HEK293 (cell line): Measurements from ENCODE around the gene ATP6V1B1.

Source experiments
- CTCF ChIA-PET: fragments of 350-600 bp; formaldehyde crosslinking; extraction: SDS; loops from one replicate; lab custom pipeline; 2021; ENCODE audit warnings: antibody characterized with exemption; lab: Yijun Ruan, JAX
- POLR2A ChIA-PET: fragments of 300-600 bp; formaldehyde crosslinking; extraction: SDS; loops from one replicate; lab custom pipeline; 2020; ENCODE audit warnings: antibody characterized with exemption, inconsistent platforms; lab: Yijun Ruan, JAX
- H3K27ac ChIP-seq: fragments of 200-500 bp; sonication (Bioruptor generic); 2 replicates; pipeline ENCODE4 v1.5.1; 2014; ENCODE audit warnings: low read depth, low read length, control low read depth, inconsistent platforms; ENCODE audit errors: extremely low read depth
- H3K36me3 ChIP-seq, 2 experiments: fragments of 200-500 bp in 1 of 2; sonication (Bioruptor generic) in 1 of 2; 1 replicate in 1 of 2; 2 replicates in 1 of 2; pipeline ENCODE4 v1.5.1; 2014 to 2017; ENCODE audit warnings: inconsistent platforms in 2 of 2, low read length in 2 of 2; ENCODE audit not compliant: control insufficient read depth in 2 of 2, insufficient read depth in 1 of 2
- H3K4me1 ChIP-seq: fragments of 200-500 bp; sonication (Bioruptor generic); 2 replicates; pipeline ENCODE4 v1.5.1; 2014; ENCODE audit warnings: mild to moderate bottlenecking, low read length, inconsistent platforms; ENCODE audit not compliant: control insufficient read depth, insufficient read depth
- H3K4me3 ChIP-seq: 2 replicates; pipeline ENCODE4 v1.5.1; 2011; ENCODE audit warnings: low read depth, mild to moderate bottlenecking, control low read depth, low read length, moderate library complexity
- H3K9me3 ChIP-seq: fragments of 200-500 bp; sonication (Bioruptor generic); 2 replicates; pipeline ENCODE4 v1.5.1; 2014; ENCODE audit warnings: low read depth, low read length, inconsistent platforms; ENCODE audit not compliant: control insufficient read depth, insufficient read depth
- KLF1 ChIP-seq: fragments of 450-650 bp; formaldehyde crosslinking; IDR thresholded peaks from 2 replicates; pipeline ENCODE4 v1.5.1; 2016; ENCODE audit warnings: missing biosample characterization, missing genetic modification characterization
- OSR2 ChIP-seq: fragments of 450-650 bp; formaldehyde crosslinking; IDR thresholded peaks from 2 replicates; pipeline ENCODE4 v1.5.1; 2016; ENCODE audit warnings: missing biosample characterization, missing genetic modification characterization
- SP7 ChIP-seq: fragments of 450-650 bp; formaldehyde crosslinking; IDR thresholded peaks from 2 replicates; pipeline ENCODE4 v1.5.1; 2016; ENCODE audit warnings: missing biosample characterization, missing genetic modification characterization
- ZBTB48 ChIP-seq: fragments of 450-650 bp; formaldehyde crosslinking; IDR thresholded peaks from 2 replicates; pipeline ENCODE4 v1.5.1; 2016; ENCODE audit warnings: missing biosample characterization, missing genetic modification characterization
- ZFHX2 ChIP-seq: fragments of 450-650 bp; formaldehyde crosslinking; conservative IDR thresholded peaks from 2 replicates; pipeline ENCODE4 v1.5.1; 2016; ENCODE audit warnings: missing biosample characterization, missing genetic modification characterization
- ZIC2 ChIP-seq: fragments of 450-650 bp; formaldehyde crosslinking; IDR thresholded peaks from 2 replicates; pipeline ENCODE4 v1.5.1; 2016; ENCODE audit warnings: missing biosample characterization, missing genetic modification characterization
- ZNF121 ChIP-seq: fragments of 450-650 bp; formaldehyde crosslinking; IDR thresholded peaks from 2 replicates; pipeline ENCODE4 v1.5.1; 2016; ENCODE audit warnings: missing biosample characterization, missing genetic modification characterization
- ZNF132 ChIP-seq: fragments of 450-650 bp; formaldehyde crosslinking; IDR thresholded peaks from 2 replicates; pipeline ENCODE4 v1.5.1; 2017; ENCODE audit warnings: missing biosample characterization, missing genetic modification characterization, borderline replicate concordance
- ZNF140 ChIP-seq: fragments of 450-650 bp; formaldehyde crosslinking; IDR thresholded peaks from 2 replicates; pipeline ENCODE4 v1.5.1; 2016; ENCODE audit warnings: missing biosample characterization, missing genetic modification characterization
- ZNF248 ChIP-seq: fragments of 450-650 bp; formaldehyde crosslinking; IDR thresholded peaks from 2 replicates; pipeline ENCODE4 v1.5.1; 2017; ENCODE audit warnings: missing biosample characterization, missing genetic modification characterization
- ZNF530 ChIP-seq: fragments of 450-650 bp; formaldehyde crosslinking; IDR thresholded peaks from 2 replicates; pipeline ENCODE4 v1.5.1; 2016; ENCODE audit warnings: low read depth, missing biosample characterization, missing genetic modification characterization
- ZNF544 ChIP-seq: fragments of 450-650 bp; formaldehyde crosslinking; IDR thresholded peaks from 2 replicates; pipeline ENCODE4 v1.5.0; 2017; ENCODE audit warnings: missing biosample characterization, missing genetic modification characterization
- ZNF555 ChIP-seq: fragments of 450-650 bp; formaldehyde crosslinking; conservative IDR thresholded peaks from 2 replicates; pipeline ENCODE4 v1.5.1; 2017; ENCODE audit warnings: missing biosample characterization, mild to moderate bottlenecking, missing genetic modification characterization, inconsistent platforms
- ZNF558 ChIP-seq: fragments of 450-650 bp; formaldehyde crosslinking; IDR thresholded peaks from 2 replicates; pipeline ENCODE4 v1.5.1; 2016; ENCODE audit warnings: missing biosample characterization, missing genetic modification characterization
- ZNF600 ChIP-seq: fragments of 450-650 bp; formaldehyde crosslinking; IDR thresholded peaks from 2 replicates; pipeline ENCODE4 v1.5.1; 2016; ENCODE audit warnings: missing biosample characterization, missing genetic modification characterization
- ZNF624 ChIP-seq: fragments of 450-650 bp; formaldehyde crosslinking; IDR thresholded peaks from 2 replicates; pipeline ENCODE4 v1.5.1; 2017; ENCODE audit warnings: missing biosample characterization, missing genetic modification characterization
- ZNF707 ChIP-seq: fragments of 450-650 bp; formaldehyde crosslinking; IDR thresholded peaks from 2 replicates; pipeline ENCODE4 v1.5.1; 2016; ENCODE audit warnings: missing biosample characterization, missing genetic modification characterization
- TF ChIP-seq, protein P1 (sequence below): fragments of 450-650 bp; formaldehyde crosslinking; IDR thresholded peaks from 2 replicates; pipeline ENCODE4 v1.5.1; 2016; ENCODE audit warnings: missing biosample characterization, missing genetic modification characterization, borderline replicate concordance
- TF ChIP-seq, protein P2 (sequence below): fragments of 450-650 bp; formaldehyde crosslinking; IDR thresholded peaks from 2 replicates; pipeline ENCODE4 v1.5.1; 2016; ENCODE audit warnings: missing biosample characterization, missing genetic modification characterization
- TF ChIP-seq, protein P3 (sequence below): fragments of 450-650 bp; formaldehyde crosslinking; IDR thresholded peaks from 2 replicates; pipeline ENCODE4 v1.5.1; 2016; ENCODE audit warnings: missing biosample characterization, missing genetic modification characterization
- TF ChIP-seq, protein P4 (sequence below): IDR thresholded peaks from 2 replicates; pipeline ENCODE4 v1.6.1; 2011; ENCODE audit warnings: mild to moderate bottlenecking, low read depth, low read length, borderline replicate concordance
- TF ChIP-seq, protein P5 (sequence below): fragments of 450-650 bp; IDR thresholded peaks from 2 replicates; pipeline ENCODE4 v1.5.1; 2018; ENCODE audit warnings: missing biosample characterization, mild to moderate bottlenecking, missing genetic modification characterization

ATP6V1B1 gene

DNA sequence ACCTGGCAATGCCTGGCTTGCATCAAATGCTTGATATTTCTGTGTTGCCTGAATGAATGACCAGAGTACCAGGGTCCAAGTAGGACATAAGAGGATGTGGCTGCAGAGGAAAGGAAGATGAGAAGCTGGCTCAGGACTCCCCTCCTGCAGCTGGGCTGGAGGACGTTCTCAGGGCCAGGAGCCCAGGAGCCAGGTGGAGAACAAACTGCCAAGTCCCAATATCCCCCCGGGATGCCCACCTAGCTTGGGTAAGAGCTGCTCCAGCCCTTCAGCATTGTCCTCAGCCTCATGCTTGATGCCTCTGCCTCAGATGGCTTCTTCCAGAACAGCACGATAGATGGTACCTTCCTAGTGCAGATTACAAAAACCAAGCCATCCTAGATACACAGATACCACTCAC is 8.6 kb upstream of the ATP6V1B1 start:
- Histone ChIP-seq H3K4me3 (no peak overlapping the region), H3K36me3 (peaks cover 0 to 51% of the 10 kb centered on the region in 2 experiments; a peak in 2 of 3 replicates), H3K4me1 (no peaks in the 10 kb centered on the region), H3K27ac (no peak overlapping the region), H3K9me3 (no peaks in the 10 kb centered on the region)
- TF ChIP-seq, protein P1, sequence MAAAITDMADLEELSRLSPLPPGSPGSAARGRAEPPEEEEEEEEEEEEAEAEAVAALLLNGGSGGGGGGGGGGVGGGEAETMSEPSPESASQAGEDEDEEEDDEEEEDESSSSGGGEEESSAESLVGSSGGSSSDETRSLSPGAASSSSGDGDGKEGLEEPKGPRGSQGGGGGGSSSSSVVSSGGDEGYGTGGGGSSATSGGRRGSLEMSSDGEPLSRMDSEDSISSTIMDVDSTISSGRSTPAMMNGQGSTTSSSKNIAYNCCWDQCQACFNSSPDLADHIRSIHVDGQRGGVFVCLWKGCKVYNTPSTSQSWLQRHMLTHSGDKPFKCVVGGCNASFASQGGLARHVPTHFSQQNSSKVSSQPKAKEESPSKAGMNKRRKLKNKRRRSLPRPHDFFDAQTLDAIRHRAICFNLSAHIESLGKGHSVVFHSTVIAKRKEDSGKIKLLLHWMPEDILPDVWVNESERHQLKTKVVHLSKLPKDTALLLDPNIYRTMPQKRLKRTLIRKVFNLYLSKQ (tag by site-specific recombination) = no peak
- TF ChIP-seq OSR2 (tag by site-specific recombination) (no peak), ZNF600 (tag by site-specific recombination) (no peak), ZNF544 (no peak)
- TF ChIP-seq, protein P2, sequence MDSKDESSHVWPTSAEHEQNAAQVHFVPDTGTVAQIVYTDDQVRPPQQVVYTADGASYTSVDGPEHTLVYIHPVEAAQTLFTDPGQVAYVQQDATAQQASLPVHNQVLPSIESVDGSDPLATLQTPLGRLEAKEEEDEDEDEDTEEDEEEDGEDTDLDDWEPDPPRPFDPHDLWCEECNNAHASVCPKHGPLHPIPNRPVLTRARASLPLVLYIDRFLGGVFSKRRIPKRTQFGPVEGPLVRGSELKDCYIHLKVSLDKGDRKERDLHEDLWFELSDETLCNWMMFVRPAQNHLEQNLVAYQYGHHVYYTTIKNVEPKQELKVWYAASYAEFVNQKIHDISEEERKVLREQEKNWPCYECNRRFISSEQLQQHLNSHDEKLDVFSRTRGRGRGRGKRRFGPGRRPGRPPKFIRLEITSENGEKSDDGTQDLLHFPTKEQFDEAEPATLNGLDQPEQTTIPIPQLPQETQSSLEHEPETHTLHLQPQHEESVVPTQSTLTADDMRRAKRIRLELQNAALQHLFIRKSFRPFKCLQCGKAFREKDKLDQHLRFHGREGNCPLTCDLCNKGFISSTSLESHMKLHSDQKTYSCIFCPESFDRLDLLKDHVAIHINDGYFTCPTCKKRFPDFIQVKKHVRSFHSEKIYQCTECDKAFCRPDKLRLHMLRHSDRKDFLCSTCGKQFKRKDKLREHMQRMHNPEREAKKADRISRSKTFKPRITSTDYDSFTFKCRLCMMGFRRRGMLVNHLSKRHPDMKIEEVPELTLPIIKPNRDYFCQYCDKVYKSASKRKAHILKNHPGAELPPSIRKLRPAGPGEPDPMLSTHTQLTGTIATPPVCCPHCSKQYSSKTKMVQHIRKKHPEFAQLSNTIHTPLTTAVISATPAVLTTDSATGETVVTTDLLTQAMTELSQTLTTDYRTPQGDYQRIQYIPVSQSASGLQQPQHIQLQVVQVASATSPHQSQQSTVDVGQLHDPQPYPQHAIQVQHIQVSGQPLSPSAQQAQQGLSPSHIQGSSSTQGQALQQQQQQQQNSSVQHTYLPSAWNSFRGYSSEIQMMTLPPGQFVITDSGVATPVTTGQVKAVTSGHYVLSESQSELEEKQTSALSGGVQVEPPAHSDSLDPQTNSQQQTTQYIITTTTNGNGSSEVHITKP (tag by site-specific recombination) = no peak
- POLR2A ChIA-PET = no interaction called here
- CTCF ChIA-PET = interaction anchor here (0.6 to 8.3 kb wide), 4 partner anchors 20 to 66 kb away, joined by 3 to 144 read pairs (median 7); no protein-coding TSS in a partner anchor

DNA sequence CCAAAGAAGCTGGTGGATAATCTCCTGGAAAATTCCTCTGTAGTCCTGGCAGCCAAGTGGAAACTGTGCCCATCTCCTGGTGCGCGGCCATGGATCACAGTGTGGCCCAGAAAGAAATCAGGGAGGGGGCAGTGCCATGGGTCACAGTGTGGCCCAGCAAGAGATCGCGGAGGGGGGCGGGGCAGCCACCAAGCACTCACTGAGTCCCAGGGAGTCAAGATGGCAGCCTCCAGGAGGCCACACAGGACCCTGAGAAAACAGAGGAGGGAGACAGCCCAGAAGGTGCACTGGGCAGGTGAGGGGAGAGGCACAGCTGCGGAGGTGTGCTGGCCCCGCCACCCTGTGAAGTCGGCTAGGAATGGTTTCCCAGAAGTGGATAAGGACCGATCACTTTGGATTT is 8.1 kb upstream of the ATP6V1B1 start:
- TF ChIP-seq OSR2 (tag by site-specific recombination) = no peak
- TF ChIP-seq ZNF624 (tag by site-specific recombination) = no peak
- no peak for TF ChIP-seq ZBTB48
- no peak for TF ChIP-seq ZNF248 (tag by site-specific recombination)
- TF ChIP-seq, protein P3, sequence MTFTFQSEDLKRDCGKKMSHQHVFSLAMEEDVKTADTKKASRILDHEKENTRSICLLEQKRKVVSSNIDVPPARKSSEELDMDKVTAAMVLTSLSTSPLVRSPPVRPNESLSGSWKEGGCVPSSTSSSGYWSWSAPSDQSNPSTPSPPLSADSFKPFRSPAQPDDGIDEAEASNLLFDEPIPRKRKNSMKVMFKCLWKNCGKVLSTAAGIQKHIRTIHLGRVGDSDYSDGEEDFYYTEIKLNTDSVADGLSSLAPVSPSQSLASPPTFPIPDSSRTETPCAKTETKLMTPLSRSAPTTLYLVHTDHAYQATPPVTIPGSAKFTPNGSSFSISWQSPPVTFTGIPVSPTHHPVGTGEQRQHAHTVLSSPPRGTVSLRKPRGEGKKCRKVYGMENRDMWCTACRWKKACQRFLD = no peak
- no peak for TF ChIP-seq SP7
- TF ChIP-seq ZIC2 = no peak
- TF ChIP-seq ZNF530 = no peak
- TF ChIP-seq, protein P4, sequence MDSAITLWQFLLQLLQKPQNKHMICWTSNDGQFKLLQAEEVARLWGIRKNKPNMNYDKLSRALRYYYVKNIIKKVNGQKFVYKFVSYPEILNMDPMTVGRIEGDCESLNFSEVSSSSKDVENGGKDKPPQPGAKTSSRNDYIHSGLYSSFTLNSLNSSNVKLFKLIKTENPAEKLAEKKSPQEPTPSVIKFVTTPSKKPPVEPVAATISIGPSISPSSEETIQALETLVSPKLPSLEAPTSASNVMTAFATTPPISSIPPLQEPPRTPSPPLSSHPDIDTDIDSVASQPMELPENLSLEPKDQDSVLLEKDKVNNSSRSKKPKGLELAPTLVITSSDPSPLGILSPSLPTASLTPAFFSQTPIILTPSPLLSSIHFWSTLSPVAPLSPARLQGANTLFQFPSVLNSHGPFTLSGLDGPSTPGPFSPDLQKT = no peak
- no peak for TF ChIP-seq ZNF555 (tag by site-specific recombination)
- ChIA-PET POLR2A (no interaction called here), CTCF (interaction anchor here (0.6 to 8.3 kb wide), 5 partner anchors 8 to 57 kb away, joined by 3 to 144 read pairs (median 7); no protein-coding TSS in a partner anchor)
- Histone ChIP-seq H3K4me1 (no peaks in the 10 kb centered on the region), H3K36me3 (peaks cover 0 to 51% of the 10 kb centered on the region in 2 experiments; a peak in 2 of 3 replicates), H3K9me3 (no peaks in the 10 kb centered on the region), H3K4me3 (no peak overlapping the region), H3K27ac (no peak overlapping the region)

DNA sequence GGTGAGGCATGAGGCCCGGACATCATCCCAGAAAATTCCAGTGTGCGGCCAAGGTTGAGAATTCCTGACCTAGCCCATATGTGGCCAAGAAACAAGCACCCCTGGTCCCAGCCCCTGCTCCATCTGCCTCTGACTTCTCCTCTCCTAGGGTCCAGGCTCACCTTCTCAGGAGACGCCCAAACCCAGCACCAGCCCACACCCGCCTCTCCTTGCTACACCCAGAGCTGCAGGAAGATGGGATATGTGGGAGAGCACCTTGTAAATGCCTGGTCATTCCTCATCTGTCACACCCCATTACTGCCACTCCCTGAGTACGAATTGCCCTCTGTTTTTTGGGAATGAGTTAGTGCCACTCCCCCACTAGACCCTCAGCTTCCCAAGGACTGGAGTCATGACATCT is 7.3 kb upstream of the ATP6V1B1 start:
- Histone ChIP-seq H3K4me1 (no peaks in the 10 kb centered on the region), H3K9me3 (no peaks in the 10 kb centered on the region), H3K27ac (no peak overlapping the region), H3K36me3 (peaks cover 0 to 47% of the 10 kb centered on the region in 2 experiments; a peak in 2 of 3 replicates), H3K4me3 (no peak overlapping the region)
- CTCF ChIA-PET = interaction anchor here (0.9 to 2.1 kb wide), 4 partner anchors 8 to 57 kb away, joined by 4 to 7 read pairs (median 4); no protein-coding TSS in a partner anchor
- TF ChIP-seq KLF1 (tag by site-specific recombination) = peak; percentile 80
- TF ChIP-seq ZNF558 = no peak
- 0 out of 2 replicates have a peak, but pooled peaks have one; percentile 21 for TF ChIP-seq ZFHX2 (tag by site-specific recombination)
- TF ChIP-seq ZNF140 = no peak
- TF ChIP-seq ZNF707 (tag by site-specific recombination) = no peak
- no peak for TF ChIP-seq ZNF121 (tag by site-specific recombination)
- TF ChIP-seq ZNF132 (tag by site-specific recombination) = no peak
- TF ChIP-seq, protein P5, sequence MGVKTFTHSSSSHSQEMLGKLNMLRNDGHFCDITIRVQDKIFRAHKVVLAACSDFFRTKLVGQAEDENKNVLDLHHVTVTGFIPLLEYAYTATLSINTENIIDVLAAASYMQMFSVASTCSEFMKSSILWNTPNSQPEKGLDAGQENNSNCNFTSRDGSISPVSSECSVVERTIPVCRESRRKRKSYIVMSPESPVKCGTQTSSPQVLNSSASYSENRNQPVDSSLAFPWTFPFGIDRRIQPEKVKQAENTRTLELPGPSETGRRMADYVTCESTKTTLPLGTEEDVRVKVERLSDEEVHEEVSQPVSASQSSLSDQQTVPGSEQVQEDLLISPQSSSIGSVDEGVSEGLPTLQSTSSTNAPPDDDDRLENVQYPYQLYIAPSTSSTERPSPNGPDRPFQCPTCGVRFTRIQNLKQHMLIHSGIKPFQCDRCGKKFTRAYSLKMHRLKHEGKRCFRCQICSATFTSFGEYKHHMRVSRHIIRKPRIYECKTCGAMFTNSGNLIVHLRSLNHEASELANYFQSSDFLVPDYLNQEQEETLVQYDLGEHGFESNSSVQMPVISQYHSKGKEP = no peak
- POLR2A ChIA-PET = interaction anchor here (0.6 kb wide), 1 partner anchor 929 kb away, joined by 4 read pairs; no protein-coding TSS in a partner anchor
